Measurements from ENCODE around the gene CEP250. TPM values are rescaled to one million over a fixed set of nuclear protein-coding genes. Genes with fewer than 3 reads are reported as not detected.

Gene CEP250
- total RNA-seq, 4 donors from 2014 or later: 10.9 to 13.9 (median 12.8) TPM

DNA sequence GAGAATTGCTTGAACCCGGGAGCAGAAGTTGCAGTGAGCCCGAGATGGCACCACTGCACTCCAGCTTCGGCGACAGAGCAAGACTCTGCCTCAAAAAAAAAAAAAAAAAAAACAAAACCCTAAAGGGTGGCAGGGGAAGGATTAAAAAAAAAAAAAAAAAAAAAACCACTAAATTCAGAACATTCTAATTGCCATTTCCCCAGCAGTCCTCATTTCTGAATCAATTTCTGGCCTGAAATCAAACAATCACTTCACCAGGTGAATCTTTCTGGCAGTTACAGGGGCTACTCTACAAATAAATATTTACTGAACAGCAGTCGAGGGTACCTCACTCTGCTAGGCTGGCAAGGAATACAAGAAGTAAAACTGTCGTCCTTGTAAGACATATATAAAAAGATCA lies 44.8 kb upstream of the CEP250 start:
- H3K4me3 ChIP-seq: peak overlapping the region; percentile 57 to 89 (median 82)
- no peak for ATAC-seq
- intact Hi-C loops (cut with DNase I; ENCODE audit: low total_unique reads): loop anchor here (2.0 to 5.0 kb wide), 2 partner anchors 44 to 128 kb away; partner anchors contain the start of genes CEP250 and EIF6

DNA sequence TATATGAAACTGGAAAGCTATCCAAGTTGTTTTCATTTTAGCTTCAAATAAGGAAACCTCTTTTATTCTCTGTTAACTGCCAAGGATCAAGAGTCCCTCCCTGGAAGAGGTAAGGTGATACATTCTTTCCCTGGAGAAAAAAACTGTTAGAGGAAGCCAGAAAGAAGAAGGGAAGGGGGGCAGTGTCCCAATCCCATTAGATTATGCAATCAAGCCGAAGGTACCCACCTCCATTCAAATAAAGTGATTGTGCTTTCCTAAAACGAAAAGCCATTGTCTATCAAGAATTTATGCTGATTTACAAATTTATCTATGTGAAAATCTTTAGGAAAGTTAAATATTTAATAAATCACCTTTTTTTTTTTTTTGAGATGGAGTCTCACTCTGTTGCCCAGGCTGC lies 34.1 kb upstream of the CEP250 start:
- Histone ChIP-seq H3K27me3 (no peaks in the 10 kb centered on the region), H3K4me3 (no peak overlapping the region), H3K9me3 (no peaks in the 10 kb centered on the region), H3K36me3 (no peaks in the 10 kb centered on the region), H3K27ac (no peak overlapping the region), H3K4me1 (no peaks in the 10 kb centered on the region)
- in situ Hi-C loops (cut with MboI; ENCODE audit: low sequenced_read_pairs in 4 of 4) (no loop called here), intact Hi-C loops (cut with DNase I; ENCODE audit: low total_unique reads) (no loop called here)
- ATAC-seq: no peak
- DNase-seq: no peak
- TF ChIP-seq, protein P1, sequence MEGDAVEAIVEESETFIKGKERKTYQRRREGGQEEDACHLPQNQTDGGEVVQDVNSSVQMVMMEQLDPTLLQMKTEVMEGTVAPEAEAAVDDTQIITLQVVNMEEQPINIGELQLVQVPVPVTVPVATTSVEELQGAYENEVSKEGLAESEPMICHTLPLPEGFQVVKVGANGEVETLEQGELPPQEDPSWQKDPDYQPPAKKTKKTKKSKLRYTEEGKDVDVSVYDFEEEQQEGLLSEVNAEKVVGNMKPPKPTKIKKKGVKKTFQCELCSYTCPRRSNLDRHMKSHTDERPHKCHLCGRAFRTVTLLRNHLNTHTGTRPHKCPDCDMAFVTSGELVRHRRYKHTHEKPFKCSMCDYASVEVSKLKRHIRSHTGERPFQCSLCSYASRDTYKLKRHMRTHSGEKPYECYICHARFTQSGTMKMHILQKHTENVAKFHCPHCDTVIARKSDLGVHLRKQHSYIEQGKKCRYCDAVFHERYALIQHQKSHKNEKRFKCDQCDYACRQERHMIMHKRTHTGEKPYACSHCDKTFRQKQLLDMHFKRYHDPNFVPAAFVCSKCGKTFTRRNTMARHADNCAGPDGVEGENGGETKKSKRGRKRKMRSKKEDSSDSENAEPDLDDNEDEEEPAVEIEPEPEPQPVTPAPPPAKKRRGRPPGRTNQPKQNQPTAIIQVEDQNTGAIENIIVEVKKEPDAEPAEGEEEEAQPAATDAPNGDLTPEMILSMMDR (IDR thresholded peaks at IDR 0.05 in 4 of 5, conservative IDR thresholded peaks at IDR 0.05 in 1 of 5): no peak
- no peak for TF ChIP-seq POLR2A (IDR thresholded peaks at IDR 0.05)

More for the DNA sequence above, 44.8 kb upstream of the CEP250 start:
- peak overlapping the region in 2 of 4 donors; percentile 88 to 95 for H3K27ac ChIP-seq
- TF ChIP-seq, protein P1 (IDR thresholded peaks at IDR 0.05 in 4 of 5, conservative IDR thresholded peaks at IDR 0.05 in 1 of 5): no peak
- peaks cover 10% of the 10 kb centered on the region in 2 donors for H3K4me1 ChIP-seq
- H3K9me3 ChIP-seq: no peaks in the 10 kb centered on the region
- peaks cover 0 to 25% of the 10 kb centered on the region in 2 donors for H3K36me3 ChIP-seq
- DNase-seq: no peak
- H3K27me3 ChIP-seq: no peaks in the 10 kb centered on the region
- in situ Hi-C loops (cut with MboI; ENCODE audit: low sequenced_read_pairs in 4 of 4): no loop called here

DNA sequence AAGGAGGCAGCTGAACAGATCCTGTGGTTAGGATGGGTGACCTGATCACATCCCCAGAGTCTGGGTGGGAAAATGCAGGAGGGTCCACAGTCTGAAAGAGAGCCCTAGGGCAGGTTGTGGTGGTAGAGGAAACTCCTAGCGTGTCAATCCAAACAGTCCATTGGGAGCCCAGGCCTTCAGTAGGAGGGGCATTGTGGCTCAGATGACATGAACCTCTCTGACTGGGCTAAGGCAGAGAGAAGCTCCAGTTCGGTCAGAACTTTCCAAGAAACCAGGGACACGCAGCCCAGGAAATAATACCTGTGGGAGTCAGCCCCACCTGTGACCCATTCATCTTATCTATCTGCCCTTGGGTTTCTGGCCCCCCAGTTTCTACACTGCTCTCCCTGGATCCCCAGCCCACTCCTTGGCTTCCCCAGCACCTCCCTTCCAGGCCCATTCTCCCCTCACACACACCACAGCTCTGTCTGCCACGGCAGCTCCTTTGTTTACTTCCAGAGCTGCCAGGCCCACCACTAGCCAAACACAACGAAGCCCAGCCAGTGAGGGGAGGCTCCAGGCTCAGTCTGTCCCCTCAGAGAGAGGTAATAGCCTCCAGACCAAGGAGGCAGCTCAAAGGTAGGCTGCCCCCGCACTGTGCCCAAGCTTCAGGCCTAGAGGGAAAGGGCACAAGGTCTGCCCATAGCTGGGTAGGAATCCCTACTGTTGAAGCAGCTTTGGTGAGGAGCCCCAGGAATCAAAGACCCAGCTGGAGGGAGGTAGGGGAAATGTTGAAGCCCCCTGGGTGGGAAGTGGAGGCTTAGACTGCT lies 23.6 kb upstream of the CEP250 start:
- in situ Hi-C loops (cut with MboI; ENCODE audit: low sequenced_read_pairs in 4 of 4) (no loop called here), intact Hi-C loops (cut with DNase I; ENCODE audit: low total_unique reads) (no loop called here)
- Histone ChIP-seq H3K4me1 (no peaks in the 10 kb centered on the region), H3K36me3 (no peaks in the 10 kb centered on the region), H3K9me3 (no peaks in the 10 kb centered on the region), H3K4me3 (no peak overlapping the region), H3K27me3 (no peaks in the 10 kb centered on the region), H3K27ac (no peak overlapping the region)
- DNase-seq (no peak), ATAC-seq (no peak)
- no peak for TF ChIP-seq POLR2A (IDR thresholded peaks at IDR 0.05)
- TF ChIP-seq, protein P1 (IDR thresholded peaks at IDR 0.05 in 4 of 5, conservative IDR thresholded peaks at IDR 0.05 in 1 of 5): no peak

DNA sequence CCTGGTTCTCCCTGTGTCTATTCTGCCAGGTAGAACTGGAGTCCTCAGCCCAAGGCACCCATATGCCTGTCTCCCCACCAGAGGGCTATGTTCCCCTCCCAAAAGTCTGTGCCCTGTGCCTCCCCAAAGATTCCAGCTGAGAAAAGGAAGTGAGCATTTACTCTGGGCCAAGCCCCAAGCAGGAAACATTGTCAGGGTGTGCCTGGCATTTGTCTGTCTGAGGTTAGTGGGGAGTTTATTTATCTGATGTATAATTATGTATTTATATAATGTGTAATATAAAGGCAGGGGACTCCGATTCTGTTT lies 23.0 kb upstream of the CEP250 start:
- H3K4me1 ChIP-seq: no peaks in the 10 kb centered on the region
- in situ Hi-C loops (cut with MboI; ENCODE audit: low sequenced_read_pairs in 4 of 4) (no loop called here), intact Hi-C loops (cut with DNase I; ENCODE audit: low total_unique reads) (no loop called here)
- TF ChIP-seq, protein P1 (IDR thresholded peaks at IDR 0.05 in 4 of 5, conservative IDR thresholded peaks at IDR 0.05 in 1 of 5): no peak
- no peak for TF ChIP-seq POLR2A (IDR thresholded peaks at IDR 0.05)
- ATAC-seq (no peak), DNase-seq (no peak)
- H3K9me3 ChIP-seq: no peaks in the 10 kb centered on the region
- H3K4me3 ChIP-seq: no peak overlapping the region
- H3K36me3 ChIP-seq: no peaks in the 10 kb centered on the region
- H3K27me3 ChIP-seq: no peaks in the 10 kb centered on the region
- no peak overlapping the region for H3K27ac ChIP-seq
